AG04449 (cell line): ENCODE data around the gene HSPA12B.
A peak's percentile ranks its signal among the peaks of the same experiment; 100 is the strongest.

ENCODE experiments used
- CTCF ChIA-PET: fragments of 350-600 bp; formaldehyde crosslinking; extraction: SDS; loops from one replicate; lab custom pipeline; 2021; ENCODE audit warnings: antibody characterized with exemption; lab: Yijun Ruan, JAX
- POLR2A ChIA-PET: fragments of 400-600, 350-600 bp; formaldehyde crosslinking; extraction: SDS; loops from one replicate; lab custom pipeline; 2020; ENCODE audit warnings: antibody characterized with exemption, inconsistent platforms; lab: Yijun Ruan, JAX
- DNase-seq: peaks from one replicate; pipeline ENCODE4 v3.0.0-alpha.2; 2010; ENCODE audit warnings: low read depth, low spot score
- H3K4me3 ChIP-seq: 2 replicates; pipeline ENCODE4 v1.5.1; 2011; ENCODE audit warnings: low read depth, mild to moderate bottlenecking, control low read depth, low read length
- TF ChIP-seq, protein P1 (sequence below): IDR thresholded peaks from one replicate; pipeline ENCODE4 v1.5.1; 2011; ENCODE audit warnings: mild to moderate bottlenecking, moderate library complexity, low read length, control low read depth, inconsistent platforms; ENCODE audit not compliant: insufficient read depth; ENCODE audit errors: missing control alignments

The HSPA12B gene

GRCh38 chr20:3711484-3711941, 21.0 kb upstream of the HSPA12B start:
- TF ChIP-seq, protein P1, sequence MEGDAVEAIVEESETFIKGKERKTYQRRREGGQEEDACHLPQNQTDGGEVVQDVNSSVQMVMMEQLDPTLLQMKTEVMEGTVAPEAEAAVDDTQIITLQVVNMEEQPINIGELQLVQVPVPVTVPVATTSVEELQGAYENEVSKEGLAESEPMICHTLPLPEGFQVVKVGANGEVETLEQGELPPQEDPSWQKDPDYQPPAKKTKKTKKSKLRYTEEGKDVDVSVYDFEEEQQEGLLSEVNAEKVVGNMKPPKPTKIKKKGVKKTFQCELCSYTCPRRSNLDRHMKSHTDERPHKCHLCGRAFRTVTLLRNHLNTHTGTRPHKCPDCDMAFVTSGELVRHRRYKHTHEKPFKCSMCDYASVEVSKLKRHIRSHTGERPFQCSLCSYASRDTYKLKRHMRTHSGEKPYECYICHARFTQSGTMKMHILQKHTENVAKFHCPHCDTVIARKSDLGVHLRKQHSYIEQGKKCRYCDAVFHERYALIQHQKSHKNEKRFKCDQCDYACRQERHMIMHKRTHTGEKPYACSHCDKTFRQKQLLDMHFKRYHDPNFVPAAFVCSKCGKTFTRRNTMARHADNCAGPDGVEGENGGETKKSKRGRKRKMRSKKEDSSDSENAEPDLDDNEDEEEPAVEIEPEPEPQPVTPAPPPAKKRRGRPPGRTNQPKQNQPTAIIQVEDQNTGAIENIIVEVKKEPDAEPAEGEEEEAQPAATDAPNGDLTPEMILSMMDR = peak; percentile 2
- ChIA-PET POLR2A (interaction anchor here (0.8 kb wide), 1 partner anchor 34 kb away, joined by 5 read pairs; no protein-coding TSS in a partner anchor), CTCF (interaction anchor here (0.6 to 27.2 kb wide), 38 partner anchors 8 to 361 kb away, joined by 3 to 1151 read pairs (median 6); partner anchors contain the start of genes ADAM33, ADISSP, AP5S1 and CENPB)
- H3K4me3 ChIP-seq = no peak overlapping the region
- DNase-seq = no peak

- DNase-seq = no peak
- TF ChIP-seq, protein P1 = no peak
- ChIA-PET CTCF (interaction anchor here (27.2 kb wide), 1 partner anchor 26 kb away, joined by 1151 read pairs; the partner anchor contains the start of gene ADAM33), POLR2A (no interaction called here)
- no peak within 1 kb of the TSS for H3K4me3 ChIP-seq
Measured at GRCh38 chr20:3712279-3712873, 20.1 kb upstream of the HSPA12B start, which contains the start of gene SIGLEC1. Gene SIGLEC1, minus strand, starts transcription at chr20:3712600. Its CDS starts 5,472 bp downstream, at chr20:3707128.

GRCh38 chr20:3714092-3714491, 18.4 kb upstream of the HSPA12B start:
- DNase-seq = no peak
- CTCF ChIA-PET = interaction anchor here (27.2 kb wide), 1 partner anchor 27 kb away, joined by 1151 read pairs; the partner anchor contains the start of gene ADAM33
- TF ChIP-seq, protein P1 = no peak
- POLR2A ChIA-PET = interaction anchor here (0.7 kb wide), 1 partner anchor 37 kb away, joined by 3 read pairs; no protein-coding TSS in a partner anchor
- no peak overlapping the region for H3K4me3 ChIP-seq

- ChIA-PET CTCF (interaction anchor here (0.6 to 27.2 kb wide), 17 partner anchors 11 to 369 kb away, joined by 3 to 1151 read pairs (median 5); partner anchors contain the start of genes ADAM33, ADISSP, AP5S1 and SPEF1), POLR2A (no interaction called here)
- TF ChIP-seq, protein P1 = peak; percentile 86
- no peak for DNase-seq
- no peak overlapping the region for H3K4me3 ChIP-seq
Measured at GRCh38 chr20:3716195-3716834, 16.2 kb upstream of the HSPA12B start.

DNA sequence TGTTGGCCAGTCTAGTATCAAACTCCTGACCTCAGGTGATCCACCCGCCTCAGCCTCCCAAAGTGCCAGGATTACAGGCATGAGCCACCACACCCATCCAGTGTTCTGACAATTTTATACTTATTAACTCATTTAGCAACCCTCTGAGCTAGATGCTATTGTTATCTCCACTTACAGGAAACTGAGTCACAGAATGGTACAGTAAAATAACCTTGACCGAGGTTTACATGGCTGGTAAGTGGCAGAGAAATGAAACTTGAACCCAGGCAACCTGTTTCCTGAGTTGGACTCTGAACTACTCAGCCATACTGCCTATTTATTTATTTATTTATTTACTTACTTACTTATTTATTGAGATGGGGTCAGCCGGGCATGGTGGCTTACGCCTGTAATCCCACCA, 13.4 kb upstream of the HSPA12B start:
- H3K4me3 ChIP-seq = no peak overlapping the region
- POLR2A ChIA-PET = no interaction called here
- CTCF ChIA-PET = interaction anchor here (0.9 to 27.2 kb wide), 8 partner anchors 9 to 139 kb away, joined by 3 to 1151 read pairs (median 4); partner anchors contain the start of gene ADAM33
- TF ChIP-seq, protein P1 = no peak
- no peak for DNase-seq
